GM21723 (cell line): ENCODE results near the gene UGDH.
"Not testable (repeated sequence)": the region's sequence is repeated elsewhere in the genome, so short reads cannot be mapped to it uniquely, and the experiment has no call there.

Experiments used
- ATAC-seq: cut with Tn5 transposase; IDR thresholded peaks from one replicate; pipeline ENCODE4 v1.9.1; 2021; ENCODE audit warnings: mild to moderate bottlenecking, moderate library complexity; ENCODE audit not compliant: unreplicated experiment

UGDH gene

GRCh38 chr4:39527296-39528060 lies at the start of gene UGDH:
UGDH (minus strand) TSS chr4:39527439; CDS start chr4:39521512, 5,927 bp downstream.
- peak; percentile 97 for ATAC-seq

GRCh38 chr4:39574946-39575345 lies 47.7 kb upstream of the UGDH start:
- ATAC-seq: no peak

GRCh38 chr4:39571504-39571903 lies 44.3 kb upstream of the UGDH start:
- ATAC-seq: no peak

GRCh38 chr4:39571054-39571453 lies 43.8 kb upstream of the UGDH start:
- no peak for ATAC-seq

GRCh38 chr4:39569209-39569608 lies 42.0 kb upstream of the UGDH start:
- ATAC-seq: no peak

GRCh38 chr4:39568805-39569204 lies 41.6 kb upstream of the UGDH start:
- ATAC-seq: peak; percentile 55

- no peak for ATAC-seq
Observed at GRCh38 chr4:39565878-39566600, 38.8 kb upstream of the UGDH start.

GRCh38 chr4:39563346-39563847 lies 36.2 kb upstream of the UGDH start:
- ATAC-seq: no peak

- no peak for ATAC-seq
Observed at GRCh38 chr4:39562792-39563191, 35.6 kb upstream of the UGDH start.

- no peak for ATAC-seq
Observed at GRCh38 chr4:39559626-39560025, 32.4 kb upstream of the UGDH start.

GRCh38 chr4:39555472-39555871 lies 28.2 kb upstream of the UGDH start:
- ATAC-seq: no peak

GRCh38 chr4:39548425-39549067 lies 21.3 kb upstream of the UGDH start:
- ATAC-seq: no peak

- no peak for ATAC-seq
Observed at GRCh38 chr4:39544580-39545315, 17.5 kb upstream of the UGDH start.

GRCh38 chr4:39544080-39544479 lies 16.8 kb upstream of the UGDH start:
- not testable (repeated sequence) for ATAC-seq

- ATAC-seq: no peak
Observed at GRCh38 chr4:39543034-39543433, 15.8 kb upstream of the UGDH start.

- ATAC-seq: no peak
Observed at GRCh38 chr4:39542611-39543012, 15.4 kb upstream of the UGDH start.

GRCh38 chr4:39541987-39542610 lies 14.9 kb upstream of the UGDH start:
- ATAC-seq: no peak

- no peak for ATAC-seq
Observed at GRCh38 chr4:39539089-39539611, 11.9 kb upstream of the UGDH start.

- no peak for ATAC-seq
Observed at GRCh38 chr4:39533541-39533940, 6.3 kb upstream of the UGDH start.

- ATAC-seq: not testable (repeated sequence)
Observed at GRCh38 chr4:39532237-39532636, 5.0 kb upstream of the UGDH start.
